ENCODE measurements around the gene CD80.

Gene CD80

GRCh38 chr3:119542168-119542767, 17.1 kb downstream of the CD80 start:
- no peak for DNase-seq

GRCh38 chr3:119541547-119541946, 17.9 kb downstream of the CD80 start:
- no peak for DNase-seq

- DNase-seq = no peak
These were observed 20.6 kb downstream of the CD80 start for GRCh38 chr3:119538772-119539171.

- DNase-seq = no peak
These were observed 22.7 kb downstream of the CD80 start for GRCh38 chr3:119536757-119537156.

- DNase-seq = no peak
These were observed 25.1 kb downstream of the CD80 start for GRCh38 chr3:119534296-119534695.

GRCh38 chr3:119531151-119531550, 28.3 kb downstream of the CD80 start:
- no peak for DNase-seq

DNA sequence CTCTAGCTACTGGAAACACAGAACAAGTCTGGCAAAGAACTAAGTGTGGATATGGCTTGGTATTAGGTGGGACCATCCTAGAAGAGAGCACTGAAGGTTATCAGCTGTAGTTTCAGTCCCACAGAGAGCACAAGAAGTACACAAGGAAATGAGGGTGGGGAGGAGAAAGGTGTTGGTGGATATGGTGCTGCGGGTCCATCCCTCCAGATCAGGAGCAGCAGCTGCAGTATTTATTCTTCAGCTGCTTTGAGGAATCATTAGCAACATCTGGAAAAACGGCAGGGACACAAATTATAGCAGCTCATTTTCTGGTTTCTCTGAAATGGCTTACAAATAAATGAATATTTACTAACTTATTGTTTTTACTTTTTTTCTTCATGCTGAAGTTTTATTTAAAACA, 29.0 kb downstream of the CD80 start:
- no peak for DNase-seq

DNA sequence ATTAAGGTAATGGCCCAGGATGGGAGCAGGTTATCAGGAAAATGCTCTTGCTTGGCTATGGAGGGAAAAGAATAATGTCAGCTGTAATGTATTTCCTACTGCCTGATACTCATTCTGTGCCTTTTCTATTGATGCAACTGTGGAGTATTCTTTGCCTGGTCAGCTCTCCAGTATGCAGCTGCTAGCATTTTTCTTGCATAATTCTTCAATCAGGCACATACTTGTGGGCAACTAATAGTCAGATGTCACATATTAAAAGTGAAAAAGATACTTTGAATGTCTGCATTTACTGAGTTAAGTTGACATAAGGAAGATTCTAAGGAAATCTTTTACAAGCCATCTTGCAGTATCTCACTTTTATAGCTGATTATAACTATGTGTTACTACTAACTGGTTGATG, 29.5 kb downstream of the CD80 start:
- DNase-seq = no peak

- no peak for DNase-seq
These were observed 31.7 kb downstream of the CD80 start for GRCh38 chr3:119527714-119528113.

DNA sequence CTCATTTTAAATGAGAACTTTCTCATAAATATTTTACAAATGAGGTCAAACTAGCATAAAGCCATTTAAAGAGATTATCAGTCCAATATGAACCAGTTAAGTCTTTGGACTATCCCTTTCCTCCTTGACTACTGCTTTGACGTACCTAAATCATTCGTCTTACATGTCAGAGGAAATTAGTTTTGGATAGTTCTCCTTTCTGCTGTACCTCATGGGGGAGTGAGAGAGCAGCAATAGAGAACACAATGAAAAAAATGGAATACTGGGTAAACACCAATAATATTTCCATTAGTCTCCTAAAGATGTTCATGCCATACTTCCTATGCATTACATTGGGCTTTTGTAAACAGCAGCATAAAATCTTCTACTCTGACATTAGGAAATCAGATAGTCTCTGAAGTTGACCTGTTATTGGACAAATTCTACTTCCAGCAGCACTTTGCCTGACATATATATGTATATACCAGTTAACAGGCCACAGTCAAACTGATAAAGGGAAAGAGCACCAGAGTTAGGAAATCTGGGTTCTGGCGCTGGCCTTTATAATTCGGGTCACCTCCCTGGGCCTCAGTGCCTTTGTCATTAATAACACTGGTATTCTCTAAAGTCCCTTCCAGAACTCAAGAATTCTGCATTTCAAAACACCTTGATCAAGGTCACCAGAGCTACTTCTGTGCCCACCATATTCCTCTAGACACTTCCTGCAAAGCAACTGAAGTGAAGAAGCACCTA, 34.3 kb downstream of the CD80 start:
- DNase-seq = no peak

GRCh38 chr3:119518026-119518425, 41.4 kb downstream of the CD80 start:
- no peak for DNase-seq

DNA sequence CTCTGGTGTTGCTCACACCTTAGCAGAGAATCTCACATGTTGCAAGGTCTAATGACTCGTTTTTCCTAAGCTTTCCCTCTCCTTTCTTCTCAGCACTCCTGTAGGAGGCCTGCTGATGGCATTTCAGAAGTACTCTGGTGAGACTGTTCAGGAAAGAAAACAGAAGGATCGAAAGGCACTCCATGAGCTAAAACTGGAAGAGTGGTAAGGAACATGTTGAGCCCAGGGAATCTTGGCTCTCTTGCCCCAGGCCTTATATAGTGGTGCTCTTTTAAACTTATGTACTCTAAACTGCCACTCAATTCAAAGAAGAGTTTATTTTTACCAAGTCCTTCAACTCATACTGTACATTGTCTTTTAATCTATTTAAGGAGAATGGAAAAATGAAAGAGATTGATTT, 42.3 kb downstream of the CD80 start:
- DNase-seq = no peak

GRCh38 chr3:119514637-119515036, 44.8 kb downstream of the CD80 start:
- no peak for DNase-seq

DNA sequence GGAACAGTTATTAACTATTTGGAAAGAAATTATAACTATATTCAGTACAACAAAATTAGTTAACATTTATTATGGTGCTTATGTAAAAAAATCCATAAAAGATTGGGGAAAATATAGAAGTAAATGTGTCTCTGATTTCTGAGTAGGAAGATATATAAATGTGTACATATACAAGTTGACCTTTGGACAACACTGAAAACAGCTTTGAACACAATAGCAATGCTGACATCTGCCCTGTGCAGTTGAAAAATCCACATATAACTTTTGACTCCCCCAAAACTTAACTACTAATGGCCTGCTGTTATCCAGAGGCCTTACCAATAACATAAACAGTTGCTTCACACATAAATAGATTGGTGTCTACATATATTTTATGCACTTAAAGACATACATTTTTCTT, 48.7 kb downstream of the CD80 start:
- DNase-seq = no peak

GRCh38 chr3:119508172-119508845, 51.1 kb downstream of the CD80 start:
- no peak for DNase-seq

DNA sequence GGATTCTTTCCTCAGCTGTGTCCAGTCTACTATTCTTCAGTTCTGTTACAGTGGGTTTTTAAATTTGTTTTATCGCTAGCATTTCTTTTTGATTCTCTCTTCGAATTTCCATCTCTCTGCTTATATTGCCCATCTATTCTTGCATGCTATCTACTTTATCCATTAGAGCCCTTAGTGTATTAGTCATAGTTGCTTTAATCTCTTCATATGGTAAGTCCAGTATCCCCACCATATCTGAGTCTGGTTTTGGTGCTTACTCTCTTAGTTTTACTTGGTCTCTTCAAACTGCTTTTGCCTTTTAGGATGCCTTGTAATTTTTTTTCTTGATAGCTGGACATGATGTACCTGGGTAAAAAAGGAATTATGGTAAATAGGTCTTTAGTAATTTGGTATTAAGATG, 52.0 kb downstream of the CD80 start:
- no peak for DNase-seq

GRCh38 chr3:119506631-119507030, 52.8 kb downstream of the CD80 start:
- DNase-seq = no peak

GRCh38 chr3:119500901-119501300, 58.5 kb downstream of the CD80 start:
- DNase-seq = no peak

- DNase-seq = no peak
These were observed 59.1 kb downstream of the CD80 start for GRCh38 chr3:119500265-119500664.

DNA sequence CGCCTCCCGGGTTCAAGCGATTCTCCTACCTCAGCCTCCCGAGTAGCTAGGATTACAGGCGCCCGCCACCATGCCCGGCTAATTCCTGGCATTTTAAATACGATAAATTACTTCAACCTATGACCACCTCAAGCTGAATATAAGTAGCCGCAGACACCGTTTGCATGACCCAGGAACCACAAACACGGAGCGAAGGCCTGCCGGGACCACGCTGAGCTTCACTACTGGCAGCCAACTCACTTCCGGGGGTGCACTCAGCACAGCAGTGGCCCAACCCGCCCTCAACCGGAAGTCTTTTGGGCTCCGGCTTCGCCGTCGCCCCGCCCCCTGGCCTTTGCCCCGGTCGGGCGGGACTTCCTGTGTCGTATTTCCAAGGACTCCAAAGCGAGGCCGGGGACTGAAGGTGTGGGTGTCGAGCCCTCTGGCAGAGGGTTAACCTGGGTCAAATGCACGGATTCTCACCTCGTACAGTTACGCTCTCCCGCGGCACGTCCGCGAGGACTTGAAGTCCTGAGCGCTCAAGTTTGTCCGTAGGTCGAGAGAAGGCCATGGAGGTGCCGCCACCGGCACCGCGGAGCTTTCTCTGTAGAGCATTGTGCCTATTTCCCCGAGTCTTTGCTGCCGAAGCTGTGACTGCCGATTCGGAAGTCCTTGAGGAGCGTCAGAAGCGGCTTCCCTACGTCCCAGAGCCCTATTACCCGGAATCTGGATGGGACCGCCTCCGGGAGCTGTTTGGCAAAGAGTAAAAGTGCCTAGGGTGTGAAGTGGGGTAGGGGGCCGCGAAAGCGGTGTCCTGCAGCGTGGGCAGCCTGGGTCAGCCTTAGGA, 61.0 kb downstream of the CD80 start, which contains the start of gene TIMMDC1:
Gene TIMMDC1 (plus strand): TSS at position 362 of the 826 bp plus-strand sequence. CDS start 187 bp downstream, at position 549.
- DNase-seq = peak; percentile 95 to 98

DNA sequence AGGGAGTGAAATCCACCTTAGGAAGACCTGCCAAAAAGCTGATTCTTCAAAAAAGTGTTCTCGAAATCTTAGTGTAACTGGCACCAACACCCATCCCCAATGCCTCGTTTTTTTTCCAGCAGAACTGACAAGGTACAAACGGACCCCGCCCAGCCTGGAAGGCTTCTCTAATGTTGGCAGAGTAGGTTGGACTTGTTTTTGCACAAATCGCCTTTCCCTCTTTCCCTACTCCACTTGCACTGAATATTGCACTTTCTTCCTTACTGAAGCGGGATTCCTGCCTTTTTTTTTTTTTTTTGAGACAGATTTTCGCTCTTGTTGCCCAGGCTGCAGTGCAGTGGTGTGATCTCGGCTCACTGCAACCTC, 61.6 kb downstream of the CD80 start:
- peak in 1 of 2 experiments; percentile 4 for DNase-seq

GRCh38 chr3:119494597-119494996, 64.8 kb downstream of the CD80 start:
- DNase-seq = no peak

DNA sequence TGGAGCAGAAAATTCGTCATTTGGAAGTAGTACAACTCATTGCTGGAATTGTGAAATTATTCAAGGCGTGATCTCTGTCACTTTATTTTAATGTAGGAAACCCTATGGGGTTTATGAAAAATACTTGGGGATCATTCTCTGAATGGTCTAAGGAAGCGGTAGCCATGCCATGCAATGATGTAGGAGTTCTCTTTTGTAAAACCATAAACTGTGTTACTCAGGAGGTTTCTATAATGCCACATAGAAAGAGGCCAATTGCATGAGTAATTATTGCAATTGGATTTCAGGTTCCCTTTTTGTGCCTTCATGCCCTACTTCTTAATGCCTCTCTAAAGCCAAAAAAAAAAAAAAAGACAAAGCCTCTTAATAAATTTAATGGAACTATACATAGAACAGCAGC, 66.6 kb downstream of the CD80 start:
- DNase-seq = no peak
